GM12878 (cell line): ENCODE measurements around the gene ATG4B. TPM values are rescaled to one million over a fixed set of nuclear protein-coding genes. Genes with fewer than 3 reads are reported as not detected.

Source experiments
- CEBPZ ChIP-seq: fragments of 150-350 bp; IDR thresholded peaks from 2 replicates; pipeline ENCODE4 v1.6.1; 2016; ENCODE audit warnings: low read depth, low read length
- ELK1 ChIP-seq: IDR thresholded peaks from 2 replicates; pipeline ENCODE4 v1.6.1; 2012; ENCODE audit warnings: low read depth, low read length, improper control_type of control experiment
- IKZF1 ChIP-seq: fragments of 450-650 bp; conservative IDR thresholded peaks from 2 replicates; pipeline ENCODE4 v1.6.1; 2017; ENCODE audit warnings: antibody characterized with exemption, mild to moderate bottlenecking
- PML ChIP-seq: IDR thresholded peaks from 2 replicates; pipeline ENCODE4 v1.6.1; 2012; ENCODE audit warnings: low read length, inconsistent platforms
- USF1 ChIP-seq: IDR thresholded peaks from 2 replicates; pipeline ENCODE4 v1.6.1; 2011; ENCODE audit warnings: borderline replicate concordance, low read depth, mild to moderate bottlenecking, moderate library complexity, mixed read lengths, low read length; ENCODE audit not compliant: insufficient read depth; ENCODE audit errors: extremely low read length
- WRNIP1 ChIP-seq: IDR thresholded peaks from 2 replicates; pipeline ENCODE4 v1.6.1; 2011; ENCODE audit warnings: low read depth, low read length, improper control_type of control experiment, borderline replicate concordance
- ZBTB33 ChIP-seq: fragments of 450-650 bp; IDR thresholded peaks from 2 replicates; pipeline ENCODE4 v1.6.1; 2017; ENCODE audit warnings: mild to moderate bottlenecking
- ZNF24 ChIP-seq: fragments of 450-650 bp; IDR thresholded peaks from 2 replicates; pipeline ENCODE4 v1.6.1; 2017; ENCODE audit warnings: antibody characterized with exemption, mild to moderate bottlenecking
- polyA plus RNA-seq, 11 experiments: library from polyadenylated mRNA; depleted of rRNA in 4 of 11; unstranded in 6 of 11; stranded (reverse) in 5 of 11; fragments of >200 nt; fragmentation: Nextera tagmentation in 4 of 11; fragmentation: Illumina TruSeq in 1 of 11; extraction: Ambion mirVana in 4 of 11; extraction: Trizol in 1 of 11; gene quantifications; 1 replicate in 1 of 11; 2 replicates in 10 of 11; pipeline versions ENCODE4 v1.2.1 to v1.2.3, GENCODE V29; 2011 to 2016; ENCODE audit warnings: inconsistent platforms in 2 of 11, missing spikeins in 2 of 11, low read depth in 1 of 11
- total RNA-seq, 4 experiments: library from RNA; depleted of rRNA in 3 of 4; stranded (reverse); fragments of >200 nt in 3 of 4; fragmentation: Illumina TruSeq in 1 of 4; extraction: Trizol in 1 of 4; gene quantifications; 2 replicates each; pipeline versions ENCODE4 v1.2.1 to v1.2.3, GENCODE V29; 2013 to 2021

Gene ATG4B
- total and polyA plus RNA-seq, 10 of the 15 experiments (the other 5 are each of a cell fraction or from before 2014, with no cell fraction given) = 5.8 to 84.1 (median 64.9) TPM

GRCh38 chr2:241666627-241667400, 29.3 kb downstream of the ATG4B start (continued):
- TF ChIP-seq ZBTB33 (no peak), ZNF24 (no peak), WRNIP1 (no peak), PML (no peak), ELK1 (no peak), IKZF1 (no peak), CEBPZ (no peak), USF1 (no peak)
